Left colon (tissue), 2 donors: ENCODE data around the gene TPSD1. TPM values are rescaled to one million over a fixed set of nuclear protein-coding genes. Genes with fewer than 3 reads are reported as not detected.
"Not testable (repeated sequence)": the region's sequence is repeated elsewhere in the genome, so short reads cannot be mapped to it uniquely, and the experiment has no call there.

Experiments
- ATAC-seq: fragments of 200-7000 bp; cut with Tn5 transposase; one replicate; pipeline ENCODE4 v1.9.1; 2020; ENCODE audit warnings: mild to moderate bottlenecking, moderate library complexity
- DNase-seq, 2 donors: peaks; one replicate each; pipeline ENCODE4 v3.0.0-alpha.2; 2020
- intact Hi-C, 2 donors: fragments of 100-400 bp; cut with DNase I in 1 of 2; cut with micrococcal nuclease in 1 of 2; formaldehyde crosslinking; loops; one replicate each; pipeline versions ENCODE4 v1.11.2 to v1.14.0; 2022; cut with DNase I, micrococcal nuclease
- total RNA-seq, 2 donors: library from RNA; stranded (reverse); fragmentation: NEBNext Ultra II Directional; extraction: Animal tissue kit (Norgen Biotek cat#: 25700); gene quantifications; one replicate each; pipeline ENCODE4 v1.2.1, GENCODE V29; 2021
- donor health status: DM: no; HTN: no; CAD: no.
- donor health status: DM: yes; HTN: yes; CAD: no.

TPSD1 gene
- total RNA-seq, 2 donors from 2014 or later = 0.18 to 2.8 TPM

DNA sequence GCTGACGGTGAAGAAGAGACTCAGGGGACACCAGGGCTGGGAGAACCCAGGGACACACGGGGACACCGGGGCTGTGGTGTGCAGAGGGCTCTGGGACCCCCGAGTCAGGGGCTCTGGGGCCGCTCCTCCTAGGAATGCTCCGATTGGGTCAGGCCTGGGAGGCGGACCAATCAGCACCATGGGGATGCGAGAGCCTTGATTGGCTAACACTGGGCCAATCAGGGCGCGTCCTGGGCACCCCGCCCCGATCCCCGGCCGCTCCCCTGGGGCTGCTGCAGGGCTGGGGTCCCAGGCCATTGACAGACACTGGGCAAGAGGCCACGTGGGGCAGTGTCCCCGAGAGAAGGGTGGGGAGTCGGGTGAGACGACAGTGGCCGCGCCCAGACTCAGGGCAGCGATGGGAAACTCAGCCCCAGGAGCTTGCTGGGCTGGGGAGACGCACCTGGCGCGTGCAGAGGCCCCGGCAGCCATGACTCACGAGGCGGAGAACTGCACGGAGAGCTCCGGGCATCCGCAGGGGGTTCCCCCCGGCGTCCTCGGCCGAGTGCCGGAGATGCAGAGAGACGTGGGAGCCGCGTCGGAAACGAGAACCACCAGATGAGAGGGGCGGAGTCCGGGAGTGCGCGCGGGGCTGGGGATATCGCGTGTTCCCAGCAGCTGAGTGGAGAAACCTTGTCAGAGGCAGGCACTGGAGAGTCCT, 23.7 kb upstream of the TPSD1 start:
- not testable (repeated sequence) for DNase-seq

DNA sequence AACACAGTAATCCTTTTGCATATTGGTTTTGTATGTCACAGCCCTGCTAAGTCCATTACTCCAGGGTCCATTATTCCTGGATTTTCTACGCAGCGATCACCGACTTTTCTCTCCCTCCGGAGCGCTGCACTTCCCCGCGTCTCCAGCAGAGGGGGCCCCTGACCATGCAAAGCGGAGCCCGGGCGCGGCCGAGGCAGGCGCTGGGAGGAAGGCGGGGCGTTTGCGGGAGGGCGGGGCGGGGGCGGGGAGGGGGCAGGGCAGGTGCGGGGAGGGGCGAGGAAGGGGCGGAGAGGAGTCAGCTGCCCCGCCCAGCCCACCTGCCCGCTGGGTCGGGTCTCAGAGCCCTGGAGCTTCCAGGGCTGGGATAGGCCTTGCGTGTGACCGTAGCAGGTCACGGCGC, 19.2 kb upstream of the TPSD1 start:
- DNase-seq, intact Hi-C loops: not testable (repeated sequence)
- ATAC-seq = peak; percentile 81

More for the DNA sequence above, 23.7 kb upstream of the TPSD1 start:
- ATAC-seq, intact Hi-C loops: not testable (repeated sequence)

DNA sequence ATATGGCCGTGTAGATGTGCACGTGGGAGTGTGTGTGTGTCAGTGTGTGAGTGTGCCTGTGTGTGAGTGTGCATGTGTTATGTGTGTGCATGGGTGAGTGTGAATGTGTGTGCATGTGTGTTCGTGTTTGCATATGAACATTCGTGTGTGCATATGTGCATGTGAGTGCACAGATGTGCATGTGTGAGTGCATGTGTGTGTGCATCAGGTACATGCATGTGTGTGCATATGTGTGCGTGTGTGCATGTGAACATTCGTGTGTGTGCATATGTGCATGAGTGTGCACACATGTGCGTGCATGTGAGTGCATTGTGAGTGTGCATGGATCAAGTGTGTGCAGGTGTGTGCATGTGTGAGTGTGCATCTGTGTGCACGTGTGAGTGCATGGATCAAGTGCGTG, 17.9 kb upstream of the TPSD1 start:
- DNase-seq (no peak), ATAC-seq (no peak)
- intact Hi-C loops = no loop called here

DNA sequence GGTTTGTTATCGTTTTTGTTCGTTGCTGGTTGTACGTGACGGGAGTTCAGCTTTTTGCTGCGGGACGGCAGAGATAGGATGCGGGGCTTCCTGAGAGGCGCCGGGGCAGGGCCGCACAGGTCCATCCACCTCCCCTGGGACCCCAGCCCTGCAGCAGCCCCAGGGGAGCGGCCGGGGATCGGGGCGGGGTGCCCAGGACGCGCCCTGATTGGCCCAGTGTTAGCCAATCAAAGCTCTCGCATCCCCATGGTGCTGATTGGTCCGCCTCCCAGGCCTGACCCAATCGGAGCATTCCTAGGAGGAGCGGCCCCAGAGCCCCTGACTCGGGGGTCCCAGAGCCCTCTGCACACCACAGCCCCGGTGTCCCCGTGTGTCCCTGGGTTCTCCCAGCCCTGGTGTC, 17.0 kb upstream of the TPSD1 start:
- intact Hi-C loops, DNase-seq, ATAC-seq: not testable (repeated sequence)

DNA sequence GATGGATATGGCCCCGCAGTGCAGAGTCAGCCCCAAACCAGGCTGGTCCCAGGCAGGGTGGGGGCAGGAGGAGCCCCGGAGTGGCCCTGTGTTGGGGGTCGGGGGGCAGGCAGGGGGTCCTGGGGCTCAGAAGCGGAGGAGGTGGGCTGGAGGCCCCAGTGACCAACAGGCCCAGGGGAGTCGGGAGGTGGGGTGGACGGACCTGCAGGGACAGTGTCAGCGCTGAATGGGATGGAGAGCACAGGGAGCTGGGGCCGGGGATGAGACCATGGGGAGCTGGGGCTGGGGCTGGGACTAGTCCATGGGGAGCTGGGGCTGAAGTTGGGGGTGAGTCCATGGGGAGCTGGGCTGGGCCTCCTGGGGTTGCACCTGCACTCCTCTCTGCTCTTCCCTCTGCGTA, 16.3 kb upstream of the TPSD1 start:
- DNase-seq, intact Hi-C loops, ATAC-seq: not testable (repeated sequence)

DNA sequence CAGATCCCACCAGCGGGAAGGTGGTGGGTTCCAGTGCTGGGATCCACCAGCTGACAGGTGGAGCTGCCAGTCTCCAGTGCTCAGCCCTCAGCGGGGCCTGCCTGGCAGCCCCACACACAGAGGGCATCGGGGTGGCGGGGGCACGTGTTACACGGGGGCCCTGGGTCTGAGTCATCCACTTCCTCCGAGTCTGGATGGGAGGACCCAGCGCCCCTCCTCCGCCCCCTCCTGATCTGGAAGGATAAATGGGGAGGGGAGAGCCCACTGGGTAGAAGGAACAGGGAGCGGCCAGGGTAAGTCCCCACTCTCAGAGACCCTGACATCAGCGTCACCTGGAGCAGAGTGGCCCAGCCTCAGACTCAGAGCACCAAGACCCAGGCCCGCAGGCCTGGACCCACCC, 15.4 kb upstream of the TPSD1 start, which contains the start of gene TPSAB1:
Gene TPSAB1, plus strand, starts transcription at position 270 of the 400 bp plus-strand sequence. CDS start 234 bp downstream, outside the sequence.
- ATAC-seq, intact Hi-C loops: not testable (repeated sequence)
- DNase-seq = peak in 1 of 2 donors; percentile 24

DNA sequence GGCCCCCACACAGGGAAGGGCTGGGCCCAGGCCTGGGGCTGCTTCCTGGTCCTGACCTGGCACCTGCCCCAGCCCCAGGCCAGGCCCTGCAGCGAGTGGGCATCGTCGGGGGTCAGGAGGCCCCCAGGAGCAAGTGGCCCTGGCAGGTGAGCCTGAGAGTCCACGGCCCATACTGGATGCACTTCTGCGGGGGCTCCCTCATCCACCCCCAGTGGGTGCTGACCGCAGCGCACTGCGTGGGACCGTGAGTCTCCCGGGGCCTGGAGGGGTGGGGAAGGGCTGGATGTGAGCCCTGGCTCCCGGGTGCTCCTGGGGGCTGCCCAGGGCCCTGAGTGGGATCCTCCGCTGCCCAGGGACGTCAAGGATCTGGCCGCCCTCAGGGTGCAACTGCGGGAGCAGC, 14.8 kb upstream of the TPSD1 start:
- intact Hi-C loops, ATAC-seq: not testable (repeated sequence)
- peak in 1 of 2 donors; percentile 20 for DNase-seq

DNA sequence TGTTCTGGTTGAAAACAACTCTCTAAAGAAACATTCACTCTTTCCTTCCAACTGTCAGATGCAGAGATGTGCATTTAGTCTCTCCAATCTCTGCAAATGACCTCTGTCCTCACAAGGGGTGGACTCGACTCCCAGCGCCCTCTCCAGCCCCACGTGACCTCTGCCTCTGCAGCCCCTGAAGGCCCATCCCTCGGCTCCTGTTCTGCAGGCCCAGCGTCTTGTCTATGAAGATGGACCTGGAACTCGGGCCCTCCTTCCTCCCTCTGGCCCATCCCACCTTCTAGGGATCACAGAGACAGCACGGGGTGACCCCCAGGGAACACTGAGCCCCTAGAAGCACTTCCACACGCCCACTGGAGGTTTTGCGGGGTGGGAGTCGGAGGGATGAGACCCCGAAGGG, 12.5 kb upstream of the TPSD1 start:
- DNase-seq, intact Hi-C loops, ATAC-seq: not testable (repeated sequence)

DNA sequence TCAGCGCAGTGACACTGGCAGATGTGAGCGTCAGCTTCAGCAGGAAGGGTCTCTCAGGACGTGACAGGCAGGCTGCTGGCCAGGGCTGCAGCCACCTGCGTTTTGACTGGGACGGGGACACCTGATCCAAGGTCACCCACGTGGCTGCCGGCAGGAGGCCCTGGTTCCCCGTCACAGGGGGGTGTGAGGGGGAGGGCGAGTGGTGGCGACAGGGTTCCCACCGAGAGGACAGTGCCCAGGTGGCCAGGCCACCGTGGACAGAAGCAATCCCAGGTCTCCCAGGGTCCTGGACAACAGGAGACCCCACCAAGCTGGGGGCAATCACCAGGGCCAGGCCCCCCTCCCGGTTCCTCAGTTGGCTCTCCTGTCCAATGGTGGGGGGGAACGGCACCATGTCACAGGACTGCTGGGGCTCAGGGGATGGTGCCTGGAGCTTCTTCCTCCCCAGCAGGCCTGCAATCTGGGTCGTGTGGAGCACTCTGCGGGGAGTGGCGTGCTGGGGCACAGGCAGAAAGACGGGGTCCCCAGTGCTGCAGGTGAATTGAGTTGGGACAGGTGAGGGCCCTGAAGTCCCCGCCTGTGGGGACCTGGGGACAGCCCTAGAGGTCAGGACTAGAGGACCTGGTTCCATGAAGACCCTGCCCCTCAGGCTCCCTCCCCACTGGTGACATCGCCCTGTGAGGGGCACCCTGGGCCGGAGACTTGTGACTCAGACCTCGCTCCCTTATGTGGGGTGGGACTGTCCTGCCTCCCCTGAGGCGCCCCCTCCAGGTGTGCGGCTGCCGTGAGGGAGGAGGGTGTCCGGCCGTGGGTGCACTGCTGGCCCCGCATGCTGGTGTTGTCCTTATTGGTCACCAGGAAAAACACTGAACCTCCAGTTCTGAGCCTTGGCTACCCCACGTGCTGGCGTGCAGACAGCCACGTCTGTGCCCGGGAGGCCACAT, 11.7 kb upstream of the TPSD1 start:
- ATAC-seq, intact Hi-C loops, DNase-seq: not testable (repeated sequence)

DNA sequence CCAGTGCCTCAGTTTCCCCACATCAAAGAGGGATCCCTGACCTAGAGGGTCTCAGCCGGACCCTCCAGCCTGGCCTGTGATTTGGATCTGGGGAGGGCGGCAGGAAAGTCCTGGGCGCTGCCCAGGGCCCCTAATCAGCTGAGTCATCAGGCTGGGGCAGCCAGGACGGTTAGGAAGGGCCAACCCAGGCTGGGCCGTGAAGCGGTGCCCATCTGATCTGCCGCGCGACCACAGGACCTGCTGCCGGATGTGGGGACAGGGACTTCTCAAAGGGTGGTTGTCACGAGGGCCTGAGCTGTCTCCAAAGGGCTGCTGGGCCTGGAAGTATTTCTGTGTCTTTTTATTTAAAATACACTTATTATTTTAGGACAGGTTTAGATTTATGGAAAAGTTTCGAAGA, 11.0 kb upstream of the TPSD1 start:
- intact Hi-C loops = no loop called here
- DNase-seq (peak in 1 of 2 donors; percentile 26), ATAC-seq (peak; percentile 42)

DNA sequence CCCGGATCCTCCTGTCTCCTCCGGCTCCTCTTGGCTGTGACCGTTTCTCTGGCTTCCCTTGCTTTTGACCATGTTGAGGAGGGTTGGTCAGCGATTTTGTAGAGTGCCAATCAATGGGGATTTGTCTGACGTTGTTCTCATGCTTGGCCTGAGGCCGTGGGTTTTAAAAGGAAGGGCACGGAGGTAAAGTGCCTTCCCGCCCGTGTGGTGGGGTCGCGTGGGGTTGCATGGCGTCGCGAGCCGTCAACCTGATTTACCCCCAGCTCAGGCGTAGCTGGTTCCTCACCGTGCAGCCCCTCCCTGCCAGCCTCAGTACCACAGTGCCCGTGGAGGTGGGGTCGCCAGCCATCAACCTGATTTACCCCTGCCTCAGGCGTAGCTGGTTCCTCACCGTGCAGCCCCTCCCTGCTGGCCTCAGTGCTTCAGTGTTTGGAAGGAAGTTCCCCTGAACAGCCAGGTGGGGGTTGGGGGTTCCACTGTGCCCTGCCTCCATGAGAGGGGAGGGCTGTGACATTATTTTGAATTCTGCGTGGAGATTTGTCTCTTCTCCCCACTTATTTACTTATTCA, 10.3 kb upstream of the TPSD1 start:
- no peak for ATAC-seq
- intact Hi-C loops = no loop called here
- DNase-seq = no peak

DNA sequence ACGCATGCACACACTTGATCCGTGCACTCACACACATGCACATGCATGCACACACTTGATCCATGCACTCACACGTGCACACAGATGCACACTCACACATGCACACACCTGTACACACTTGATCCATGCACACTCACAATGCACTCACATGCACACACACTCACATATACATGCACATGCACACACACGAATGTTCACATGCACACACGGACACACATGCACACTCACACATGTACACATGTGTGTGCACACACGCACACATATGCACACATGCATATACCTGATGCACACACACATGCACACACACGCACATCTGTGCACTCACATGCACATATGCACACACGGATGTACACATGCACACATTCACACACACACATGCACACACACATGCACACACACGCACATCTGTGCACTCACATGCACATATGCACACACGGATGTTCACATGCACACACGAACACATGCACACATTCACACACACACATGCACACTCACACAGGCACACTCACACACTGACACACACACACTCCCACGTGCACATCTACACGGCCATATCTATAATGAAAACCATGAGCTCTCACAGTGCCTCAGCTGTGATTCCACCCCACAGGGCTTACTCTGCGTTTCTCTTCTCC, 7.8 kb upstream of the TPSD1 start:
- DNase-seq, ATAC-seq, intact Hi-C loops: not testable (repeated sequence)

DNA sequence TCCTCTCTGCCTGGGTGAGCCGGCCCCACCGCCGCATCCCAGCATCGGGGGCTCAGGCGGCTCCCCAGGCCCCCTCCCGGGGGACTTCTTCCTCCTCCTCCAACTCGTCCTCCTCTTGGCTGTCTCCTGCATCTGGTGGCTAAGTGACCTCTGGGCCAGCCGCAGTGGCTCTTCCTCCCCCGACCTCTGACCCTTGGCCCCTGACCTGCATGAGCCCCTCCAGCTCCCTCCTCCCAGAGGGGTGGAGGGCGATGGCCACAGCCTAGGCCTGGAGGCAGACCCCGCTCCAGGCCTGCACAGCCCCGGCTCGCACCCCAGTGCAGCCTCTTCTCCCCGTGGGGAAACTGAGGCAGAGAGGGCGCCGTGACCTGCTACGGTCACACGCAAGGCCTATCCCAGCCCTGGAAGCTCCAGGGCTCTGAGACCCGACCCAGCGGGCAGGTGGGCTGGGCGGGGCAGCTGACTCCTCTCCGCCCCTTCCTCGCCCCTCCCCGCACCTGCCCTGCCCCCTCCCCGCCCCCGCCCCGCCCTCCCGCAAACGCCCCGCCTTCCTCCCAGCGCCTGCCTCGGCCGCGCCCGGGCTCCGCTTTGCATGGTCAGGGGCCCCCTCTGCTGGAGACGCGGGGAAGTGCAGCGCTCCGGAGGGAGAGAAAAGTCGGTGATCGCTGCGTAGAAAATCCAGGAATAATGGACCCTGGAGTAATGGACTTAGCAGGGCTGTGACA, 6.7 kb upstream of the TPSD1 start:
- ATAC-seq = peak; percentile 85
- DNase-seq, intact Hi-C loops: not testable (repeated sequence)

DNA sequence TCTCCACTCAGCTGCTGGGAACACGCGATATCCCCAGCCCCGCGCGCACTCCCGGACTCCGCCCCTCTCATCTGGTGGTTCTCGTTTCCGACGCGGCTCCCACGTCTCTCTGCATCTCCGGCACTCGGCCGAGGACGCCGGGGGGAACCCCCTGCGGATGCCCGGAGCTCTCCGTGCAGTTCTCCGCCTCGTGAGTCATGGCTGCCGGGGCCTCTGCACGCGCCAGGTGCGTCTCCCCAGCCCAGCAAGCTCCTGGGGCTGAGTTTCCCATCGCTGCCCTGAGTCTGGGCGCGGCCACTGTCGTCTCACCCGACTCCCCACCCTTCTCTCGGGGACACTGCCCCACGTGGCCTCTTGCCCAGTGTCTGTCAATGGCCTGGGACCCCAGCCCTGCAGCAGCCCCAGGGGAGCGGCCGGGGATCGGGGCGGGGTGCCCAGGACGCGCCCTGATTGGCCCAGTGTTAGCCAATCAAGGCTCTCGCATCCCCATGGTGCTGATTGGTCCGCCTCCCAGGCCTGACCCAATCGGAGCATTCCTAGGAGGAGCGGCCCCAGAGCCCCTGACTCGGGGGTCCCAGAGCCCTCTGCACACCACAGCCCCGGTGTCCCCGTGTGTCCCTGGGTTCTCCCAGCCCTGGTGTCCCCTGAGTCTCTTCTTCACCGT, 2.0 kb upstream of the TPSD1 start:
- DNase-seq, ATAC-seq, intact Hi-C loops: not testable (repeated sequence)

DNA sequence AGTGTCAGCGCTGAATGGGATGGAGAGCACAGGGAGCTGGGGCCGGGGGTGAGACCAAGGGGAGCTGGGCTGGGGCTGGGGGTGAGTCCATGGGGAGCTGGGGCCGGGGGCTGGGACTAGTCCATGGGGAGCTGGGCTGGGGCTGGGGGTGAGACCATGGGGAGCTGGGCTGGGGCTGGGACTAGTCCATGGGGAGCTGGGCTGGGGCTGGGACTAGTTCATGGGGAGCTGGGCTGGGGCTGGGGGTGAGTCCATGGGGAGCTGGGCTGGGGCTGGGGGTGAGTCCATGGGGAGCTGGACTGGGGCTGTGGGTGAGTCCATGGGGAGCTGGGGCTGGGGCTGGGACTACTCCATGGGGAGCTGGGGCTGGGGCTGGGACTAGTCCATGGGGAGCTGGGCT, 1.0 kb upstream of the TPSD1 start:
- intact Hi-C loops, DNase-seq, ATAC-seq: not testable (repeated sequence)

DNA sequence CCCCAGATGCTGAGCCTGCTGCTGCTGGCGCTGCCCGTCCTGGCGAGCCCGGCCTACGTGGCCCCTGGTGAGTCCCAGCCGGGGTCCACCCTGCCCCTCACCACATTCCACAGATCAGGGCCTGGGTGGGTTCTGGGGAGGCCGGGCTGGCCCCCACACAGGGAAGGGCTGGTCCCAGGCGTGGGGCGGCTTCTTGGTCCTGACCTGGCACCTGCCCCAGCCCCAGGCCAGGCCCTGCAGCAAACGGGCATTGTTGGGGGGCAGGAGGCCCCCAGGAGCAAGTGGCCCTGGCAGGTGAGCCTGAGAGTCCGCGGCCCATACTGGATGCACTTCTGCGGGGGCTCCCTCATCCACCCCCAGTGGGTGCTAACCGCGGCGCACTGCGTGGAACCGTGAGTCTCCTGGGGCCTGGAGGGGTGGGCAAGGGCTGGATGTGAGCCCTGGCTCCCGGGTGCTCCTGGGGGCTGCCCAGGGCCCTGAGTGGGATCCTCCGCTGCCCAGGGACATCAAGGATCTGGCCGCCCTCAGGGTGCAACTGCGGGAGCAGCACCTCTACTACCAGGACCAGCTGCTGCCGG, 516 bp downstream of the TPSD1 start:
- intact Hi-C loops, DNase-seq, ATAC-seq: not testable (repeated sequence)

DNA sequence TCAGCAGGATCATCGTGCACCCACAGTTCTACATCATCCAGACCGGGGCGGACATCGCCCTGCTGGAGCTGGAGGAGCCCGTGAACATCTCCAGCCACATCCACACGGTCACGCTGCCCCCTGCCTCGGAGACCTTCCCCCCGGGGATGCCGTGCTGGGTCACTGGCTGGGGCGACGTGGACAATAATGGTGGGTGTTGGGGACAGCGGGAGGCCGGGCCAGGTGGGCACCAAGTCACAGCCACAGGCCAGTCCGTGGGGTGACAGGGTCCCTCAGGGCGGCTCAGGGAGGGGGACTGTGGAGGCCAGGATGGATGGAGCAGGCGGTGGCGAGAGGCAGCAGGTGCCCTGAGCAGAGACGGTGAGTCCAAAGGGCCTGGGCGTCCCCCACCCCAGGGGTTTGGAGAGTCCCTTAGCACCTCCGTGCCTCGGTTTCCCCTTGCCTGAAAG, 1.0 kb downstream of the TPSD1 start:
- DNase-seq (no peak), ATAC-seq (no peak)
- intact Hi-C loops = no loop called here
